T-cell (primary cell): ENCODE results near the gene MKNK1. TPM values are rescaled to one million over a fixed set of nuclear protein-coding genes. Genes with fewer than 3 reads are reported as not detected.

Experiments
- ATAC-seq, 4 experiments: fragments of 200-7000 bp in 3 of 4; fragments of 150-1000 bp in 1 of 4; cut with Tn5 transposase; replicated peaks in 1 of 4; 1 replicate in 3 of 4; 2 replicates in 1 of 4; pipeline ENCODE4 v1.10.0; 2021; ENCODE audit warnings: moderate library complexity in 3 of 4, mild to moderate bottlenecking in 2 of 4, moderate number of reproducible peaks in 1 of 4
- CTCF ChIA-PET, 2 donors: fragments of 300-600 bp; sonication (Branson Sonifier 250); formaldehyde crosslinking; loops; one replicate each; lab custom pipeline; 2022; ENCODE audit warnings: antibody characterized with exemption in 2 of 2; lab: Charles Lee
- POLR2A ChIA-PET, 2 donors: fragments of 300-600 bp; sonication (Branson Sonifier 250); formaldehyde crosslinking; loops; one replicate each; lab custom pipeline; 2022; ENCODE audit warnings: antibody characterized with exemption in 2 of 2; lab: Charles Lee
- DNase-seq, 35 experiments: peaks; one replicate each; pipeline versions ENCODE4 v3.0.0 to v3.0.0-alpha.2; 2013 to 2023
- H3K27ac ChIP-seq: one replicate; pipeline ENCODE4 v1.5.1; 2013; ENCODE audit warnings: low read length
- H3K27me3 ChIP-seq, 2 experiments: replicated peaks in 1 of 2; 1 replicate in 1 of 2; 2 replicates in 1 of 2; pipeline versions ENCODE4 v1.6.1 to v1.7.0; 2013; ENCODE audit warnings: low read length in 1 of 2, mixed read lengths in 1 of 2; ENCODE audit not compliant: control insufficient read depth in 2 of 2, insufficient read depth in 2 of 2; ENCODE audit errors: extremely low read depth in 1 of 2
- H3K36me3 ChIP-seq, 2 donors: 1 replicate in 1 of 2; 2 replicates in 1 of 2; pipeline versions ENCODE4 v1.6.1 to v1.7.0; 2013; ENCODE audit warnings: low read length in 1 of 2; ENCODE audit not compliant: control insufficient read depth in 2 of 2, insufficient read depth in 1 of 2; ENCODE audit errors: extremely low read depth in 1 of 2
- H3K4me1 ChIP-seq, 2 experiments: 1 replicate in 1 of 2; 2 replicates in 1 of 2; pipeline versions ENCODE4 v1.6.1 to v1.7.0; 2013; ENCODE audit warnings: low read length in 2 of 2, mixed read lengths in 1 of 2; ENCODE audit not compliant: insufficient read depth in 2 of 2, control insufficient read depth in 1 of 2; ENCODE audit errors: extremely low read depth in 1 of 2
- H3K4me3 ChIP-seq, 2 donors: 1 replicate in 1 of 2; 2 replicates in 1 of 2; pipeline versions ENCODE4 v1.5.1 to v1.7.0; 2013; ENCODE audit warnings: mild to moderate bottlenecking in 2 of 2, low read length in 1 of 2, moderate library complexity in 1 of 2; ENCODE audit not compliant: control insufficient read depth in 1 of 2; ENCODE audit errors: extremely low read depth in 1 of 2
- H3K9me3 ChIP-seq: 2 replicates; pipeline ENCODE4 v1.7.0; 2013
- H3K27ac Mint-ChIP-seq, 2 donors: one replicate each; pipeline ENCODE4 v1.8.0; 2020 to 2021; ENCODE audit warnings: mild to moderate bottlenecking in 2 of 2, mixed read lengths in 2 of 2
- H3K27me3 Mint-ChIP-seq, 2 donors: one replicate each; pipeline ENCODE4 v1.8.0; 2021 to 2022; ENCODE audit warnings: mixed read lengths in 2 of 2
- H3K36me3 Mint-ChIP-seq: one replicate; pipeline ENCODE4 v1.8.0; 2021; ENCODE audit warnings: mixed read lengths
- H3K4me1 Mint-ChIP-seq, 3 donors: one replicate each; pipeline ENCODE4 v1.8.0; 2020 to 2022; ENCODE audit warnings: mixed read lengths in 3 of 3, mild to moderate bottlenecking in 1 of 3
- H3K4me3 Mint-ChIP-seq, 3 donors: one replicate each; pipeline ENCODE4 v1.8.0; 2020 to 2022; ENCODE audit warnings: mild to moderate bottlenecking in 3 of 3, mixed read lengths in 3 of 3, moderate library complexity in 3 of 3
- H3K9me3 Mint-ChIP-seq, 3 donors: one replicate each; pipeline ENCODE4 v1.8.0; 2020 to 2022; ENCODE audit warnings: mixed read lengths in 3 of 3
- WGBS: methylation state at CpG from one replicate; pipeline ENCODE4 v1.1.5; 2013; ENCODE audit warnings: missing lambda C conversion rate; ENCODE audit not compliant: insufficient coverage; 5-methylcytosine and 5-hydroxymethylcytosine counted together
- total RNA-seq, 35 experiments: library from RNA in 6 of 35; stranded (reverse) in 6 of 35; fragments of 120-200 nt in 1 of 35; gene quantifications; one replicate each; pipeline versions ENCODE4 v1.2.1 to v1.2.4 and lab custom pipeline; 2013 to 2026

MKNK1 gene
- total RNA-seq, 5 donors from 2014 or later (not counting 1 experiment from before 2014, with no cell fraction given): 41.4 to 54.5 (median 52.7) TPM

DNA sequence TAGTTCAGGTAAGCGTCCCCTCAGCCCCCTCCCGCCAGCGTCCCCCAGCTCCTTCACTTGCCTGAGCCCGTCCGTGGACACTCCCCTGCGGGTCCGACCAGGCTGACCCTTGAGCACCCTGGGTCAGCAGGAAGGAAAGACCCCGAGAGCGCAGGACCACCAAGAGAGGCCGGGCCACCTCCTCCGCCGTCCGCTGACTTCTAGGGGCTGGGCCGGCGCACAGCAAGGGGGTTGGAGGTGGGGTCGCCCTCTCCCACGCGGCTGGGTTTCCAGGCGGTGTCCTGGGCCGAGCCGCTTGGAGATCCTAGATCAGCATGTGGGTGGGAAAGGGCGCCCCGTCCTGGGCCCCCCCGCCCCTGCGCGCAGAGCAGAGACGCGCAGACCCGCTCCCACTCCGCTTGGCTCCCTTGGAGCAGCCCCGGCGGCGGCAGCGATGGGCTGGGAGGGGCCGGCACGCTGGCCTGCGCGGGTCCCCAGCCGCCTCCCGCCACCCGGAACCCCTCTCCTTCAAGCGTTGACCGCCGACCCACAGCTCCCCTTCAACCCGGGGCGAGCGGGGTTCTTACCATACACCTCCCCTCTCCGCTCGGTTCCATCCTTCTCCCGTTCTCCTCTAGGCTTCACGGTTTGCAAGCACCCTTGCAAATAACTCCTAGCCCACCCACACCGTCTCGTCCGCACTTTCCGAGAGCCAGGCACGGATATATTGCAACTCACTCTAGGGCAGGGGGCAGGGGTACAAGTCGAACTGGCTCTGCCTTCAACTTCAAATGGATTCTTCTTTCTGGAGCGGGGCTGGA lies 60.1 kb downstream of the MKNK1 start:
- Mint-ChIP-seq H3K4me3 (no peak overlapping the region), H3K4me1 (peaks cover 3 to 6% (median 4%) of the 10 kb centered on the region in 3 donors), H3K9me3 (no peaks in the 10 kb centered on the region), H3K36me3 (no peaks in the 10 kb centered on the region), H3K27me3 (peaks cover 44 to 48% of the 10 kb centered on the region in 2 donors), H3K27ac (no peak overlapping the region)
- Histone ChIP-seq H3K4me3 (no peak overlapping the region), H3K27me3 (peaks cover 18 to 66% of the 10 kb centered on the region in 2 experiments), H3K9me3 (no peaks in the 10 kb centered on the region), H3K4me1 (peaks cover 0 to 9% of the 10 kb centered on the region in 2 experiments), H3K27ac (no peak overlapping the region), H3K36me3 (no peaks in the 10 kb centered on the region)
- ChIA-PET POLR2A (no interaction called here), CTCF (no interaction called here)
- 16% methylated on average over 56 of the region's 58 CpGs for WGBS
- DNase-seq (no peak), ATAC-seq (no peak)

DNA sequence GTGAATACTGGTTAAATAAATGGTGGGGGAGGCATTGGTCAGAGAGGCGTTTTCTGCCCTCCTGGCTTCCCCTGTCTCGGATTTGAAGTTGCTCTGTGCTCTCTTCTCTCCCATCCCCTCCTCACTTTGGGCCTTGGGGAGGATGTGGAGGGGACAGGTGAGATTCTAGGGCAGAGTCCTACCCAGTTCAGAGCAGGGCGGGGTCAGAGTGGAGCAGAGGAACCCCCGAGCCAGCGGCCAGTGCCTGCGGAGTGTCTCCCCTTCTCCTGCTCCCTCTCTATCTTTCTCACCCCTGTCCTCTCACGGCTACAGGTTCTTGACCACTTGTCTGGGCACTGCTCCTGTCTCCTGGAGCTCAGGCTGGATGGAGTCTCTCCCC lies 60.7 kb downstream of the MKNK1 start:
- POLR2A ChIA-PET: no interaction called here
- WGBS: 20% methylated on average over 1 of the region's 7 CpGs
- Histone ChIP-seq H3K27me3 (peaks cover 18 to 68% of the 10 kb centered on the region in 2 experiments), H3K36me3 (no peaks in the 10 kb centered on the region), H3K4me3 (no peak overlapping the region), H3K4me1 (peaks cover 0 to 9% of the 10 kb centered on the region in 2 experiments), H3K9me3 (no peaks in the 10 kb centered on the region), H3K27ac (no peak overlapping the region)
- CTCF ChIA-PET: no interaction called here
- H3K36me3 Mint-ChIP-seq: no peaks in the 10 kb centered on the region
- ATAC-seq: no peak
- peaks cover 46 to 48% of the 10 kb centered on the region in 2 donors for H3K27me3 Mint-ChIP-seq
- peaks cover 3 to 6% (median 4%) of the 10 kb centered on the region in 3 donors for H3K4me1 Mint-ChIP-seq
- DNase-seq: no peak
- no peak overlapping the region for H3K4me3 Mint-ChIP-seq
- no peak overlapping the region for H3K27ac Mint-ChIP-seq
- no peaks in the 10 kb centered on the region for H3K9me3 Mint-ChIP-seq

DNA sequence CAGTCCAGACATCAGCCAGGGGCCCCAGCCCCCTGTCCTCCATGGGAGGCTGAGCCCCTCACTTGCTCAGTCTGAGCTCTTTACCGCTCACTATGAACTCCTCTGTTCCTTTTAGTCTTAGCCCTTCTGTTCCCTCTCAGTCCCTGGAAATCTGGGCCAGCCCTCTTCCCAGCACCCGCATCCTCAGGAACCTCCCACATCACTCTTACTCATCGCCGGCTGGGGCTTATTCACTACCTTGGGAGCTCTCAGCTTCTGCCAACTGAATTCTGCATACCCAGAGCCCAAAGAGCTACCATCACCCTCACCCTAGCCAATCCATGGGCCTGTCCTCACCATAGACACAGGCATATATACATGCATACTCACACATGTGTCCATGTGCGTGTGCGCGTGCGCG lies 64.1 kb downstream of the MKNK1 start:
- 91% methylated on average over 8 of the region's 9 CpGs for WGBS
- ChIA-PET POLR2A (interaction anchor here in 1 of 2 donors (0.7 kb wide), 1 partner anchor 59 kb away, joined by 4 read pairs; no protein-coding TSS in a partner anchor), CTCF (no interaction called here)
- no peak for ATAC-seq
- no peak overlapping the region for H3K4me3 Mint-ChIP-seq
- H3K9me3 Mint-ChIP-seq: no peaks in the 10 kb centered on the region
- H3K27ac ChIP-seq: no peak overlapping the region
- H3K27me3 Mint-ChIP-seq: peaks cover 25 to 44% of the 10 kb centered on the region in 2 donors
- H3K27ac Mint-ChIP-seq: no peak overlapping the region
- H3K4me1 Mint-ChIP-seq: peaks cover 0 to 6% (median 2%) of the 10 kb centered on the region in 3 donors
- peaks cover 9 to 48% of the 10 kb centered on the region in 2 experiments for H3K27me3 ChIP-seq
- no peaks in the 10 kb centered on the region for H3K36me3 Mint-ChIP-seq
- no peak overlapping the region for H3K4me3 ChIP-seq
- peaks cover 0 to 4% of the 10 kb centered on the region in 2 experiments for H3K4me1 ChIP-seq
- no peaks in the 10 kb centered on the region for H3K9me3 ChIP-seq
- no peaks in the 10 kb centered on the region for H3K36me3 ChIP-seq
- no peak for DNase-seq

DNA sequence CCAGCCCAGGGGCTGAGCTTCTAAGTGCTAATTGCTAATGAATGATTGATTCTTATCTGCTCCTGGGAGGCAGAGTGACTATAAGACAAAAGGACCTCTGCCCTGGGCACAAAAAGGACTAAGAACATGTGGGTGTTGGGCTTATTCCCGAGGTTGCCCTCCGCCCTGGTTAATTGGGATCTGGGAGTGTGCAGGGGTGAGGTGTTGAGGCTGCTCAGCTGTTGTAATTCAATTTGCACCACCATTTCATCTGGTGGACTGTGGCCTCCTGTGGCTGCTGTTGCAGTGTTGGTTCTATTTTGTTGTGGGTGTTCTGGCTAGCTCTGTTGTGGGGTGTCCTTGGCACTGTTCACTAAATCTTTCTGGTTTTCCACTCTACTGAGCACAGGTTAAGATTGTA lies 65.9 kb downstream of the MKNK1 start:
- Mint-ChIP-seq H3K4me3 (no peak overlapping the region), H3K27ac (no peak overlapping the region), H3K9me3 (no peaks in the 10 kb centered on the region), H3K27me3 (peaks cover 12 to 31% of the 10 kb centered on the region in 2 donors), H3K36me3 (no peaks in the 10 kb centered on the region), H3K4me1 (peaks cover 4 to 9% (median 6%) of the 10 kb centered on the region in 3 donors)
- Histone ChIP-seq H3K9me3 (no peaks in the 10 kb centered on the region), H3K36me3 (no peaks in the 10 kb centered on the region), H3K4me3 (no peak overlapping the region), H3K27ac (no peak overlapping the region), H3K27me3 (peaks cover 8 to 30% of the 10 kb centered on the region in 2 experiments), H3K4me1 (peaks cover 0 to 7% of the 10 kb centered on the region in 2 experiments)
- ChIA-PET POLR2A (no interaction called here), CTCF (no interaction called here)
- DNase-seq (no peak), ATAC-seq (no peak)
- 68% methylated on average over 2 of the region's 2 CpGs for WGBS

DNA sequence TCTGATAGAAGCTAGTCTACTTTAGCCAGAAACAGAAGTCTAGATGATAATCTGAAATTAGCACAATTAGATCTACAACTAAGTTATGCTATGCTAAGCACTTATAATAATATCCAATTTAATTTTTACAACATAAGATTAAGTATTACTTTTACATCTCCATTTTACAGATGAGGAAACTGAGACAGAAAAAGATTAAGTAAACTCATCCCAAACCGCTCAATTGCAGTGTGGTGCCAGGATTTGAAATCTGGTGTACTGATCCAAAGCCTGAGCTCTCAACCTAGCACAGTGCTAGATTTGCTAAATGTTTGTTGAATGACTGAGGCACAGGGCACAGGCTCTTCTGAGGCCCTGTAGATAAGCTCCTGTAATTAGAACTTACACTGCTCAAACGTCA lies 66.4 kb downstream of the MKNK1 start:
- Histone ChIP-seq H3K27ac (no peak overlapping the region), H3K4me3 (no peak overlapping the region), H3K36me3 (no peaks in the 10 kb centered on the region), H3K4me1 (peaks cover 0 to 9% of the 10 kb centered on the region in 2 experiments), H3K27me3 (peaks cover 8 to 25% of the 10 kb centered on the region in 2 experiments), H3K9me3 (no peaks in the 10 kb centered on the region)
- H3K27ac Mint-ChIP-seq: no peak overlapping the region
- peaks cover 4 to 10% (median 6%) of the 10 kb centered on the region in 3 donors for H3K4me1 Mint-ChIP-seq
- ATAC-seq (no peak), DNase-seq (no peak)
- no peak overlapping the region for H3K4me3 Mint-ChIP-seq
- H3K9me3 Mint-ChIP-seq: no peaks in the 10 kb centered on the region
- peaks cover 7 to 27% of the 10 kb centered on the region in 2 donors for H3K27me3 Mint-ChIP-seq
- 60% methylated on average over 2 of the region's 2 CpGs for WGBS
- ChIA-PET CTCF (no interaction called here), POLR2A (no interaction called here)
- no peaks in the 10 kb centered on the region for H3K36me3 Mint-ChIP-seq

DNA sequence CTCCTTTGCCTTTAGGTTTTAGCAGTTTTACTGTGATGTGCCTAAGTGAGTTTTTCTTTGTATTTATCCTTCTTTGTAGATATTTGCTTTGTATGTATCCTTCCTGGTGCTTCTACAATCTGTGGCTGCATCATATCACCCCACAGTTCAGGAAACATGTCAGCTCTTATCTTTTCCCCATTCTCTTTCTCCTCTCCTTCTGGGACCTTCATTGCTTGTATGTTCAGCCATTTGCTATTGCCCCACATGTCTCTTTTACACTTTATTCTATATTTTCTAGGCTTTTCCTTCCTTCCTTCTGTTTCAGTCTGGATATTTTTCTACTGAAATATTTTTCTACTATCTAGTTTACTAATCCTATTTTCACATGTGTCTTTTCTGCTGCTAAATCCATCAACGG lies 67.5 kb downstream of the MKNK1 start:
- Histone ChIP-seq H3K27ac (no peak overlapping the region), H3K9me3 (no peaks in the 10 kb centered on the region), H3K4me3 (no peak overlapping the region), H3K27me3 (peaks cover 7 to 28% of the 10 kb centered on the region in 2 experiments), H3K36me3 (no peaks in the 10 kb centered on the region), H3K4me1 (peaks cover 0 to 14% of the 10 kb centered on the region in 2 experiments)
- Mint-ChIP-seq H3K4me3 (no peak overlapping the region), H3K4me1 (peaks cover 4 to 11% (median 6%) of the 10 kb centered on the region in 3 donors), H3K27ac (no peak overlapping the region), H3K9me3 (no peaks in the 10 kb centered on the region), H3K36me3 (no peaks in the 10 kb centered on the region), H3K27me3 (peaks cover 3 to 25% of the 10 kb centered on the region in 2 donors)
- DNase-seq (no peak), ATAC-seq (no peak)
- ChIA-PET POLR2A (no interaction called here), CTCF (no interaction called here)
- no CpG with 5 or more reads among the region's 1 CpG for WGBS
